Frontal cortex (tissue), 4 donors: Measurements from ENCODE around the gene IMPDH1. TPM values are rescaled to one million over a fixed set of nuclear protein-coding genes. Genes with fewer than 3 reads are reported as not detected.

Source experiments
- DNase-seq, 2 donors: peaks; one replicate each; pipeline ENCODE4 v3.0.0; 2012; ENCODE audit warnings: low spot score in 2 of 2
- FAIRE-seq: peaks from 2 replicates; lab custom pipeline; 2012; peaks lifted over from hg19 to GRCh38; lab: Jason Lieb, UNC
- small RNA-seq: library from RNA; depleted of rRNA; stranded (forward); fragments of <200 nt; gene quantifications from one replicate; pipeline ENCODE3, GENCODE V24; 2014
- total RNA-seq: library from RNA; depleted of rRNA; stranded (reverse); fragments of >200 nt; gene quantifications from one replicate; pipeline ENCODE4 v1.2.3, GENCODE V29; 2014
- donor health status: control.
- donor health status: control.
- donor health status: control.

IMPDH1 gene
- total RNA-seq, 1 donor from 2014 or later = 26.5 TPM

- no peak for FAIRE-seq
- no peak for DNase-seq
Measured at GRCh38 chr7:128350708-128351295, 59.0 kb downstream of the IMPDH1 start.

- FAIRE-seq = no peak
- DNase-seq = no peak
Measured at GRCh38 chr7:128349466-128349825, 60.3 kb downstream of the IMPDH1 start.

GRCh38 chr7:128347647-128348097 lies 62.1 kb downstream of the IMPDH1 start:
- no peak for FAIRE-seq
- peak in 1 of 2 donors; percentile 59 for DNase-seq

- DNase-seq (no peak), FAIRE-seq (no peak)
Measured at GRCh38 chr7:128344431-128344774, 65.4 kb downstream of the IMPDH1 start.

DNA sequence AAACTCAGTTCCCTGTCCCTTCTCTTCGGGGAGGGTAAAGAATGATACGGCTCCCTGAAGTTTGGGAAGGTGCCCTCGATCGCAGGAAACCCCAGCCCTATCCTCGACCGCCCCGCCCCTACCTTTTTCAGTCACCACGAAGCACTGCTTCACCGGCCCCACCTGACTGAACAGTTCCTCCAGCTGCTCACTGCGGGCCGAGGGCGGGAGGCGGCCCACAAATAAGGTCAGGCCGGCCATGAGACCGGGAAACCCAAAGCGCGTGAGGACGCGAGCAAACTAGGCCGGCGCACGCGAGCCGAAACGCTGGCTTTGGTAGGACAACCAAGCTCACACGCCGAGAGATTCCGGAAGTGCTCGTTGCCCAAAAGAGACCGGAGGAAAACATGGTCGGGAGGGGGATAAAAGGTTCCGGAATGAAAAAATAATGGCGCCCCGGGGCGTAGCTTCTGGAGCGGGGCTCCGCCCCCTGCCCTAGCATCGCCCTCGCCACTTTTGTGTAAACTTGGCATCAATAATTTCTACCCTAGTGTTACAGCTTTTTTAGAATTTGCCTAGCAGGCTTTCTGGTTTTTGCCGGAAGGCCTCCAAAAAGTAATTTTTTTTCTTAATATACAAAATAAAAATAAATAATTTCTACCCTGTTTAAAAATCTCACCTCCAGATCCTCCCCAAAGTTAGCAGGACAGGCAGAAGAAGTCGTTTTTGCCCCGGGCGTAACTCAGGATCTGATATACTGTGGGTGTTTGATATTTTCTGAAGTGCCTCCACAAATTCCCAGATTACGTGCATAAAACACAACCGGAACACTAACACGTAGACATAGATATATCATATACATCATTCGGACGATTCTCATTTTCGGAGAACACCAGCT lies 66.0 kb downstream of the IMPDH1 start, which contains the start of gene RBM28:
Gene RBM28 (minus strand): TSS at position 355 of the 877 bp plus-strand sequence. CDS start 115 bp downstream, at position 240.
- DNase-seq (peak; percentile 80 to 84), FAIRE-seq (no peak)

Small RNA genes lying within 50 kb of the gene (small RNA-seq; reads per million reads assigned to genes)
- gene AC010655.1 (not detected), gene RNU7-27P (not detected), gene RNU7-54P (not detected)

Other genes starting within 250 kb of the IMPDH1 start
- not detected for gene LEP, start 168.7 kb downstream of the IMPDH1 start, total RNA-seq
- gene RBM28, start 66.1 kb downstream of the IMPDH1 start, total RNA-seq = 16.3 TPM
- gene PRRT4, start 48.3 kb downstream of the IMPDH1 start, total RNA-seq = 3.3 TPM
- 26.9 TPM for gene HILPDA, start 45.9 kb upstream of the IMPDH1 start, total RNA-seq
- 37.9 TPM for gene METTL2B, start 66.8 kb upstream of the IMPDH1 start, total RNA-seq